GM18867 (cell line): Measurements from ENCODE around the gene UBE2J2.

ENCODE experiments used
- ATAC-seq: cut with Tn5 transposase; IDR thresholded peaks from one replicate; pipeline ENCODE4 v1.9.1; 2021; ENCODE audit warnings: mild to moderate bottlenecking, moderate library complexity; ENCODE audit not compliant: unreplicated experiment

The UBE2J2 gene

DNA sequence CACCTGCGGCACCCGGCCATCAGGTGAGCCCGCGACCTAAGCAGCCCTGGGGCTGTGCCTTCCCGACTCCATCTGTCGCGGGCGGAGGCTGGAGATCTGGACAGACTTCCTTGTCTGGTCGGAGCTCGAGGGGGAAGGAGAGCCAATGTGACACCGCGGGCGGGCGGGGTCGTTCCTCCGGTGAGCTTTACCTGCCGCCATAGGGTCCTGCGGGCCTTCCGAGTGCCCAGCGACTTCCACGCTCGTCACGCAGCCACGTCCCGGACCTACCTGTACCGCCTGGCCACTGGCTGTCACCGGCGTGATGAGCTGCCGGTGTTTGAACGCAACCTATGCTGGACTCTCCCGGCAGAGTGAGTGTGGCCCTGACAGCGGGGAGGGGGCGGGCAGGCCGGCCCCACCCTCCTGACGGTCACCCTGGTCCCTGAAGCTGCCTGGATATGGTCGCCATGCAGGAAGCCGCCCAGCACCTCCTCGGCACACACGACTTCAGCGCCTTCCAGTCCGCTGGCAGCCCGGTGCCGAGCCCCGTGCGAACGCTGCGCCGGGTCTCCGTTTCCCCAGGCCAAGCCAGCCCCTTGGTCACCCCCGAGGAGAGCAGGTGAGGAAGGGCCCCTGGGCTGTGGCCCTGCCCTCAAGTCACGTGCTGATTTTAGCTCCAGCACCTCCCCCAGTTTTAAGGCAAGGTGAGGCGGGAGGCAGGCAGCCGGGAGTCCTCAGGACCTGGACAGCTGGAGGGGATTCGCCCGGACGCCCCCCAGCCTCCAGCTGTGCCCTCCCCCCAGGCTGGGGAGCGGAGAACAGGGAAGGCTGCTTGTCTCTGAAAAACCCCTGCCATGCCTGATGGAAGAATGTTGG, 35.8 kb upstream of the UBE2J2 start:
- ATAC-seq: no peak

DNA sequence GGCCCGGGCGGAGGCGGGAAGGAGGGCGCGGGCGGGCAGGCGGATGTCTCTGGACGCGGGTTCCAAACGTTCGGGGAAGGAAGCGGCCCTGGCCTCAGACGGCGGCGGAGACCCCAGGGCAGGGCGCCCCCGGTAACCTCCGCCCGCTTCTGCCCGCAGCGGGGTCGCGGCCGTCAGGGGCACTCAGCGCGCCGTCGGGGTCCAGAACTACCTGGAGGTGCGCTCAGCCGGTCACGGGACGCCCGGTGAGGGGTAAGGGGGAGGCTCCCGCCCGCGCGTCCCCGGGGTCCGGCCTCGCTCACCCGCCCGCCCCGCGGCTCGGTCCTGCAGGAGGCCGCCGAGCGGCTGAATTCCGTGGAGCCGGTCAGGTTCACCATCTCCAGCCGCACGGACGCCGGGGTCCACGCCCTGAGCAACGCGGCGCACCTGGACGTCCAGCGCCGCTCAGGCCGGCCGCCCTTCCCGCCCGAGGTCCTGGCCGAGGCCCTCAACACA, 35.1 kb upstream of the UBE2J2 start:
- ATAC-seq: peak; percentile 0

DNA sequence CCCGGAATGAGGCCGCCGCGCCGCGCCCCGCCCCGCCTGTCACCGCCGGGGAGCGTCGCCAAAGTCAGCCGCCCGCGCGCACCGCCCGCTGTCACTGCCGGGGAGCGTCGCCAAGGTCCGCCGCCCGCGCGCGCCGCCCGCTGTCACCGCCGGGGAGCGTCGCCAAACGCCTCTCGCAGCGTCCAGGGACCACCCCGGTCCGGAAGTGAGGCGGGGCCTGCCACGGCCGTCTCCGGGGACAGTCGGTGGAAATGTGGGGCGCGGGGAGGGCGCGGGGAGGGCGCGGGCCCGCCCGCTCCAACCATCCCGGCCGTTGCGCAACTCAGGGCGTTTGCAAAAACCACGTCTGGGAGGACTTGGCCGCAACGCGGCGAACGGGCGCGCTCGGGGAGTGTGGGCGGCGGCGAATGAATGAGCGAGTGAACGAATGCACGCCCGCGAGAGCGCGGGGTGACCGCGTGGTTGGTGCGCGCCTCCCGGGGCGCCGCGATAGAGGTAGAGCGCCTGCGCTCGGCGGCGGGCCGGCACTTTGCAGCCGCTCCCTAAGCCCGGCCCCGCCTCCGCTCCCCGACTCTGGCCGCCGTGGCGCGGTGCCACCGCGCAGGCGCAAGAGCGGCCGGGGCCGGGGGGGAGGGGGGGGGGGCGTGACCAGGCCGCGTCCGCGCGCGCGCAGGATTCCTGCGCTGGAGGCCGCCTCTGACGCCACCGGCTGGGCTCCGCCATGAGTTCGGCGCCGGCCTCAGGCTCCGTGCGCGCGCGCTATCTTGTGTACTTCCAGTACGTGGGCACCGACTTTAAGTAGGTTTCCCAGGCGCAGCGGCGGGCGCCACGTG, 34.5 kb upstream of the UBE2J2 start, which contains the start of the genes ACAP3 and PUSL1:
TSS of gene ACAP3 (minus strand) at position 8 of the 833 bp plus-strand sequence. CDS start 115 bp downstream, outside the sequence.
TSS of gene PUSL1 (plus strand) at position 675 of the 833 bp plus-strand sequence. CDS start at position 722, 47 bp downstream.
- ATAC-seq: peak; percentile 54

DNA sequence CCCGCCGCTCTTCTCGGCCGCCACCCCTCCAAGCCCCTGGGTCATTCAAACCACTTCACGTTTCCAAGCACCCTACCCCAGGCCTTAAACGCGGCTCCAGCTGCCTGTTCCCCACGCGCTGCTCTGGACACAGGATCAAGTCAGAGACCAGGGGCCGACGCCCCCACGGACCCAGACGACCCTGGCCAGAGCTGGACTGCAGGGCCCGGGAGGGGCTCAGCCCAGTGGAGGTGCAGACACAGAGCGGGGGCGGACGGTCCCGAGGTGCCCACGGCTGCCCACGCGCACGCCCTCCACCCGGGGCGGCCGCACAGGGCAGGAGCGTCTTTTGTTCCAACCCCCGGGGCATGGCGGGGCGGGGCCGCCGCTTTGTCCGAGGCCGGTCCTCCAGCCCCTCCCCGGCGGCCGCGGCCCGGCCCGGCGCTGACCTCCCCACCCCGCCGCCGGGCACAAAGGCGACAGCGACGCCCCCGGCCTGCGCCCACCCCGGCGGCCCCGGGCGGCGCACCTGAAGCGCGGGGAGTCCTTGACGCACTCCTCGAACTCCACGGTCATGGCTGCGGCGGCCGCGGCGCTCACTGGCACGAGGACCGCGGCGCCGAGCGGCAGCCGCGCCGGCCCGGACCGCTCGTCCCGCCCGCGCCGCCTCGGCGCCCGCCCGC, 33.7 kb upstream of the UBE2J2 start:
- ATAC-seq: peak; percentile 5

DNA sequence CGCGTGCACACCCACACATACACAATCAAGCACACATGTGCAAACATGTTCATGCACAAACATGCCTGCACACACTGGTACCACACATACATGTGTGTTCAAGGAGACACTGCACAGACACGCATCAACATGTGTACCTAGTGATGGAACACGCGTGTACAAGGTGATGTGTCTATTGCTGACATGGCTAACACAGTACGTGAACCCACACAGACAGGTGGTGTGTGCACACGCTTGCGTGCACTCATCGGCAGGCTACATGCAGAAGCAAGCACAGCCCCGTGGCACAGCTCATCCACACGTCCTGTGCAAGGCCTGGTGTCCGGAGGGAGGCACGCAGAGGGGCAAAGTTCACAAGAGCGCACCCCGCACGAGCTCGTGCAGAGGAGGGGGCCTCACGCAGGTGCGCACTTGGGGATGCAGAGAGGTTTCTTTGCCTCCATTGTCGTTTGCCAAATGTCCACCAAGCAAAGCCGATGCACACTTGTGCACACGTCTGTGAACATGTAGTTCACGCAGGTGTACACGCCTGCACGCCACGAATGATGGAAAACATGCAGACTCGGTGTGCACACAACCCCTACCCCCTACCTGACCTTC, 33.1 kb upstream of the UBE2J2 start:
- ATAC-seq: no peak

DNA sequence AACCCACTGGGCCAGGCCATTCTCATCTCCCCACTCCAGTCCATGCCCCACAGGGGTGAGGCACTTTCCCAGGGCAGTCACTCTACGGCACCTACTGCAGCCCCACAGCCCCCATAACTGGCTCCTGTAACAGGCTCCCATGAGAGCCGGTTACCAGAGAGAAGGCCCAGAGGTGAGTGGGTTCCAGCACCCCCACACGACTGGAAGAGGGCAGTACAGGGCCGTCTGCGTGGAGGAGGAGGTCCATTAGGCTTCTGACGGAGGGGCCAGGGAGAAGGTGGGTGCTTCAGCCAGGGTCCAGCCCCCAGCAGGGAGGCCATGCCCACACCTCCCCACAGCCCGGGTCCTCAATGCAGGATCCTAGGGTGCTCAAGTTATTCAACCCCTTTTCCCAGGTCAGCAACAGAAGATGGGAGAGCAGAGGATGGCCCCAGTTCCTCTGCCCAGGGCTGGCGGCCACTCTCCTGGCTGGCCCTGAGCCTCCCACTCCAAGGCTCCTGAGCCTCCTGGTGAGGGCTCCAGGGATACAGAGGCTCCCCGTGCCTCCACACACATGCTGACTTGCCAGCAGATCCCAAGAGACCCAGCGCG, 32.5 kb upstream of the UBE2J2 start:
- no peak for ATAC-seq

DNA sequence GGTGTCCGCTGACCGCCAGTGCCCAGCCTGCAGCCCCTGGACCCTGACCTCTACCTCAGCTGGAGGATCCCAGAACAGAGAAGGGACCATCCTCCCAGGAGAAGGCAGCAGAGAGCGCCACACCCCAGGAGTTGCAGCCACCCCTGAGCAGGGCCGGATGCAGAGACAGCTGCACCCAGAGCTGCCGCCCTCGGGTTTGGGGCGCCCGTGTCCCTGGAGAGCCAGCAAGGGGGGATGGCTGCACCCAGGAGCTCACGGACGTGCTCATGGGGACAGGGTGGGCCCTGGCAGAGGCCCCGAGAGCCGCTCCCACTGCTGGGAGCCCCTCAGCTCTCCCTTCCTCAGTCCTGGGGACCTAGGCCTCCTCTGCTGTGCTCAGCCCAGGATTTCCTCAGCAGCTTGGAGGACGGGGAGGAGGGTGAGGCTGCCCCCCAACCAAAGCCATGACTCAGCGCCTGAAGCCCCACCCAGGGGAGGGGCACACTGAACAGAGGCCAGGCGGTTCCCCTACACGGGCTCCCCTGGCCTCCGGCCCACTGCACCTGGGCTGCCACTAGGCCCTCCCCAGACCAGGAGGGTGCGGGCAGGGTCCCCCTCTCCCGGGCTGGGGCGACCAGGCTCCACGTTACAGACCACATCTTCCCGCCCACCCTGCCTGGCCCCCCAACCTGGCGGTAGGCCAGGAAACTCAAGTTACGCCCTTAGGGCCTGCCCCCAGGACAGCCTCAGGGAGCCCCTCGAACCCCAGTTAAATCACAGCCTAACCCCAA, 31.8 kb upstream of the UBE2J2 start:
- ATAC-seq: no peak

DNA sequence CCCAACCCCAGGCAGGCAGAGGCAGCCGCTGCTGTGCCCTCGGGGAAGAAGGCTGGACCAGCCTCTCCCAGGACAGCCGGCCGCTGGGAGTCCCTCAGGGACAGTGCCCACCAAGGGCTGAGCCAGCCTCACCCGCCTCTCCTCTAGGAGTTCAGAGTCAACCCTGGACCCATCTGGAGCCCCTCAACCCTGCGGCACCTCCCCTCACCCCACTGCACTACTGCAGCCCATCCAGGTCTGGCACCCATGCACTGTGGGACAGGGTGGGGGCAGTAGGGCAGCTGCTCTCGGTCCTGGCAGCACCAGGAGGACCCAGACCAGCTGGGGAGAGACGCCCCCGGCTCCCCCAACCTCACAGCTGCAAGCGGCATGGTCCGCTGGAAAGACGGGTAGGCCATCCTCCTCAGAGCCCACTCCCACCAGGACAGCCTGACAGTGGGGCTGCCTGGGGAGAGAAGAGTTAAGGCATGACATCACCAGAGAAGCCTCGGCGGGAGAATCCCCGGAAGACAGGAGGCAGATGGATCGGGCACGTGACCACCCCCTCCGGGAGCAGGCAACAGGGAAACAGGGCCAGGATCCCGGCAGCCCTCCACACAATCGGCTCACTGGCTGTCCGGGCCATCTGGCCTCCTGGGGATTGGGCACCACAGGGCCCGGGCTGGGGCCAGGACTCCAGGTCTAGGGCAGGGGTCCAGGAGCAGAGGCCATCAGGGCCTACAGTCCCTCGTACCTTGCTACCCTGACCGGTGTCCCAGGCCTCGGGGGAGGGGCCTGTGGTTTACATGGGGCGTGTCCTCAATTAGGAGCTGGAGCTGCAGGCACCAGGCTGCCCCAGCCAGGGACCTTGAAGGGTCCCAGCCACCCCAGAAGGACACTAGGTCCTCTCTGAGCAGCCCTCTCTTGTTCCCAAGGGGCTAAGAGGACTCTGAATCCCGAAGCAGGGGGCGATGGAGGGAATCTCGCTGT, 31.0 kb upstream of the UBE2J2 start:
- no peak for ATAC-seq

DNA sequence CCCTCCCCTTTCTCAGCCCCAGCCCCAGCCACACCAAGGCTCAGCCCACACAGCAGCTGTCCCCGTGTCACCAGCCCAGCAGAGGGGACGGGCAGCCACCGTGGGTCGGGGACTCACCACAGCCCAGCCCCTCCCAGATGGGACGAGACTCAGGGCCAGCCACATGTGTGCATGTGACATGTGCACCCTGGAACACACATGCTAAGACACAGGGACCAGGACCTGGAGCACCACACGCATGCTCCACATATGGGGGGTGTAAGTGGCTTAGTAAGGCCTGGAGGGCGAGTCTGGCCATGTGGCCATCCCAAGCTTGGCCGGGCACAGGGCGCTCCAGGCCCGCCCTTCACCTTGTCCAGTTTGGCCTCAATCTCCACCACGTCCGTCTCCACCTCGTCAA, 30.1 kb upstream of the UBE2J2 start:
- ATAC-seq: no peak

DNA sequence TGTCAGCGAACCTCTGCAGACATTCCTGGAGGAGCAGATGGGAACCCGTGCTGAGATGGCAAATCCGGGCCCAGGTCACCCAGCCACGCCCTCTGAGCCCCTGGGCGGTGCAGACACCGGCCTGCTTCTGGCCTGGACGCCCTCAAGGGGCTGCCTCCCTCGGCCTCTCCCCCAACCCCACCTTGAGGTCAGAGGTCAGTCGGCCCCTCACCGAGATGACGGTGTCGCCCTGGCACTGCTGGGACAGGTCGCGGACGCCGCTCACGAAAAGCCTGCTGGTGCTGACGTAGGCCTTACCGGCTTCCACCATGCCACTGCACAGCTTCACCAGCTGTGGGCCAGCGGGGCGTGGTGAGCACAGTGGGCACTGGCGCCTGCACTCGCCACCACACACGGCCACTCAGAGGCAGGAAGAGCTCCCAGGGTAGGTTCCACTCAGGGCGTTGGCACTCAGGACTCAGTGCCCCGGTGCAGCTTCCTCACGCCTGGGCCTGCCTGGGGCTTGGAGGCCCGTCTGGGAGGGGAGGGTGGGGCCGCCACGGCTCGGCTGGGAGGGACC, 29.4 kb upstream of the UBE2J2 start:
- ATAC-seq: no peak

DNA sequence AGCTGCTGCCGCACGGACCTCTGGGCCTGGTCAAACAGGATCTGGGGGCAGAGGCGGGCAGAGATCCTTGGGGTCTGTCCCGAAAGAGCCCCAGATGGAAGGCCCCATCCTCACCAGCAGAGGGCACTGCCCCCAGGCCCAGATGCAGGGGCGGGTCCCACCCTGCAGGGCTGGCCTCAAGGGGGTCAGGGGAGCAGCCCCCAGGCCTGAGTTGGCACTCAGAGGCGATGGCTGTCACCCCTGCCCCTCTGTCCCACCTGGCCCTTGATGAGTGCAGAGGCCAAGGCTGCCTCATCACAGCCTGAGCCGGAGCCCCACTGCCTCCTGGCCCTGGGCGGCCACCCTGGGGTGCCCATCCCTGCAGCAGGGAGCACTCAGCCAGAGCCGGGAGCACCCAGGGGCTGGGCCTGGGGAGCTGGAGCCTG, 28.4 kb upstream of the UBE2J2 start:
- ATAC-seq: no peak

DNA sequence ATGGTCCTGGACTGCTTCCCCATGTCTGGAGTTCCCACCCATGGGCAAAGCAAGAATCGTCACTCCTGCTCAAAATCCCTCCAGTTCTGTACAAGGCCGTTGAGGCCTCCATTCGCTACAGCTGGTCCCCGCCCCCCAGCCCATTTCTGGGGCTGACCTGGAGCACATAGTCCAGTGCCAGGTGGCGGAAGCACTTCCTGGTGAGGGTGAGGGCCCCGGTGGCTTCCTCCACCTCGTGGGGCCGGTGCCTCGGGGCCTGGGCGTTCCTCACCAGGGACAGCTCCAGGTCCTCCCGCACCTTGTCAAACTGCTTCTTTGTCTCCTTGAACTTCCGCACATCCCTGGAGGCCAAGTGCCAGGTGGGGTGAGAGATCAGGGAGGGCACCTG, 26.7 kb upstream of the UBE2J2 start:
- ATAC-seq: no peak

DNA sequence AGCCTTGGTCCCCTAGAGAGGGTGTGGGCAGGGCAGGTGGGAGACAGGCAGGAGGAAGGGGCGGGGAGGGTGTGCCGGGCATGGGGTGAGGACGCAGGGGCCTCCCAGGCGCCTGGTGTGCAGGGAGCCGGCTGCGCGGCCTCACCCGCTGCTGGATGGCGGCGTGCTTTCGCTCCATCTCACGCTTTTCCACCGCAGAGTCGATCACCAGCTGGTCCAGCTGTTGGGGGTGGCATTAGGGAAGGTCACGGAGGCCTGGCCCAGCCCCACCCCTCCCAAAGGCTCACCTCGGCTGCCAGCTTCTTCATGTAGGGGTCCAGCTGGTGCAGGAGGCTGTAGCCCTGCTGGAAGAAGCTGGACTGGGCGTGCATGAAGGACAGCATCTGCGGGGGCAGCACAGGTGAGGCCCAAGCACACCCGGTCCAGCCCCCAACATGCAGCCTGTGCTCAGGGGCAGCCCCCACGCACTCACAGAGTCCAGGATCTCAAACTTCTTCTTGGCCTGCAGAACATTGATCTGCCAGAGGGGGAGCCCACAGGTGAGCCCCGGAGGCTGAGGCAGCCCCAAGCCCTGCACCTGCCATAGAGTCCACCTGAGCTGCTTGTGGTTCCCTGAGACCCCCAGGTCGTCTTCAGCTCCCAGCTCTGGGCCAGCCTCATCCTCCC, 26.2 kb upstream of the UBE2J2 start:
- no peak for ATAC-seq

DNA sequence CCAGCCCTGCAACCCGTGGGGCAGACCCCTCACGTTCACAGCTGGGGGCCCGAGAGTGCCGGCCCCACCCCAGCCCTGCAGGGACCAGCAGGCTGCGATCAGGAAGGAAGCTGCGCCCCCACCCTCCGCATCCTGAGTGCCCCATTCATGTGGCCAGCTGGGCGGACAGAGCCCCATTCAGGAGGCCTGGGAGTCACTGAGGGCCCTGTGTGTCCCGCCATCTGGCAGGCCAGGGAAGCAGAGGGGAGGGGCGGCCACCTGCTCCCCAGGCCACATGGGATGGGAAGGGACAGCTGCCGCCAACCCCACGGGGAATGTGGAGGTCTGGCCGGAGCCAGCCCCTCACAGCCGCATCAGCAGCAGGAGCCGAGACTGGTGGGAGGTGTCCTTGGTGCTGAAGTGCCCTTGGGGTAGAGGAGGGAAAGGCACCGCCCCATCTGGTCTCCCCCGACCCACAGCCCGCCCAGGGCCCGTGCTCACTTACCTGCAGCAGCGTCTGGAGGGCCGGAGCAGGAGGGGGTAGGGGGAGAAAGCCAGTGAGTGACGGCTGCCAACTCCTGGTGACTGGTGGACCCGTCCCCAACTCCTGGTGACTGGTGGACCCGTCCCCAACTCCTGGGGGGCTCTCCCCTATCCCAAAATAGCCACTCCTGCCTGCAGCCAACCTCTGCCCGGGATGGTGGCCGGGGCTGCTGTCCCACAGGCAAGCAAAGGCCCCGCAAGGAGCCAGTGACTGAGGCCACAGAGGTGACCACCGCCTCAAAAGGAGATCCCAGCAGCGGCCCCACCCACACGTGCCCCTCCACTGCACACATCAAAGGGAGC, 25.4 kb upstream of the UBE2J2 start:
- no peak for ATAC-seq

DNA sequence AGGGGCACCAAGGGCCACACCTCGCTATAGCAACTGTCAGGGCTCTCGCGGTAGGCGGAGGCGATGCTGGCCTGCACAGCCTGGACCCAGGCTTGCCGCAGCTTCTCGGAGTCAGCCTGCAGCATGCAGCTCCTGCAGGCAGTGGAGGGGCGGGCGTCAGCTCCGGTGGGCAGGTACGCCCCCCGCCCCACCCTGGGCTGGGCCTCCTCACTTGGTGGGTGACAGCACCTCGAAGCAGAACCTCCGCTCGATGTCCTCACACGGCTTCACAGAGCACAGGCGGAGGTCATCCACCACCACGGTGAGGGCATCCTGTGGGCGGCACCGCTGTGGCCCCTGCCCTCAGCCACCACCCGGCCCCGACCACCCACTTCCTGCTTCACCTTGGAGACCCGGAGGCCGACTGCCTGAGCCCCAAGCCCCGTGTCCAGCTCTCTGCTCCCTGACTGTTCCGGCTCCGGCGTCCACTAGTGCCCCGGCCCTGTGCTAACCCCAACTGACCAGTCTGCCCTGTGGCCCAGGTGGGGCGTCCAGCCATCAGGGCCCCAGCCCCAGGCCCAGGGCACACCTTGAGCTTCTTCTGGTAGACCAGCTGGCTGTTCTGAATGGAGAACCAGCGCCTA, 24.3 kb upstream of the UBE2J2 start:
- ATAC-seq: no peak
